ENCODE data around the gene KCNQ1. TPM values are rescaled to one million over a fixed set of nuclear protein-coding genes. Genes with fewer than 3 reads are reported as not detected.
A peak's percentile ranks its signal among the peaks of the same experiment; 100 is the strongest.

KCNQ1 gene
- total and polyA plus RNA-seq, 7 donors, result 1.1 to 25.2 (median 3.8) TPM

- Histone ChIP-seq H3K9me3 (peaks cover 0 to 4% (median 4%) of the 10 kb centered on the region in 4 donors), H3K27me3 (no peaks in the 10 kb centered on the region), H3K36me3 (no peaks in the 10 kb centered on the region), H3K27ac (no peak overlapping the region), H3K4me1 (peaks cover 0 to 41% (median 36%) of the 10 kb centered on the region in 4 donors), H3K4me3 (no peak overlapping the region)
- DNase-seq, result no peak
- 97% methylated on average over 16 of the region's 16 CpGs for WGBS, 2 donors
- TF ChIP-seq POLR2A (IDR thresholded peaks at IDR 0.05), result no peak
- TF ChIP-seq, protein P1, sequence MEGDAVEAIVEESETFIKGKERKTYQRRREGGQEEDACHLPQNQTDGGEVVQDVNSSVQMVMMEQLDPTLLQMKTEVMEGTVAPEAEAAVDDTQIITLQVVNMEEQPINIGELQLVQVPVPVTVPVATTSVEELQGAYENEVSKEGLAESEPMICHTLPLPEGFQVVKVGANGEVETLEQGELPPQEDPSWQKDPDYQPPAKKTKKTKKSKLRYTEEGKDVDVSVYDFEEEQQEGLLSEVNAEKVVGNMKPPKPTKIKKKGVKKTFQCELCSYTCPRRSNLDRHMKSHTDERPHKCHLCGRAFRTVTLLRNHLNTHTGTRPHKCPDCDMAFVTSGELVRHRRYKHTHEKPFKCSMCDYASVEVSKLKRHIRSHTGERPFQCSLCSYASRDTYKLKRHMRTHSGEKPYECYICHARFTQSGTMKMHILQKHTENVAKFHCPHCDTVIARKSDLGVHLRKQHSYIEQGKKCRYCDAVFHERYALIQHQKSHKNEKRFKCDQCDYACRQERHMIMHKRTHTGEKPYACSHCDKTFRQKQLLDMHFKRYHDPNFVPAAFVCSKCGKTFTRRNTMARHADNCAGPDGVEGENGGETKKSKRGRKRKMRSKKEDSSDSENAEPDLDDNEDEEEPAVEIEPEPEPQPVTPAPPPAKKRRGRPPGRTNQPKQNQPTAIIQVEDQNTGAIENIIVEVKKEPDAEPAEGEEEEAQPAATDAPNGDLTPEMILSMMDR (IDR thresholded peaks at IDR 0.05), result no peak
- TF ChIP-seq POLR2AphosphoS5 (IDR thresholded peaks at IDR 0.05), result no peak
- intact Hi-C loops (cut with DNase I), result no loop called here
Observed at GRCh38 chr11:2815762-2816496, 371.1 kb downstream of the KCNQ1 start.

- H3K27me3 ChIP-seq, result no peaks in the 10 kb centered on the region
- TF ChIP-seq EP300 (IDR thresholded peaks at IDR 0.05) (no peak), POLR2AphosphoS5 (IDR thresholded peaks at IDR 0.05) (no peak), POLR2A (IDR thresholded peaks at IDR 0.05) (no peak)
- TF ChIP-seq, protein P1 (IDR thresholded peaks at IDR 0.05), result no peak
- H3K4me3 ChIP-seq, result no peak overlapping the region
- no peaks in the 10 kb centered on the region for H3K36me3 ChIP-seq
- H3K9me3 ChIP-seq, result peaks cover 0 to 4% (median 4%) of the 10 kb centered on the region in 4 donors
- no peak for DNase-seq
- intact Hi-C loops (cut with DNase I), result no loop called here
- 90 to 92% methylated on average over 2 of the region's 2 CpGs for WGBS, 2 donors
- peaks cover 0 to 35% (median 33%) of the 10 kb centered on the region in 4 donors for H3K4me1 ChIP-seq
- H3K27ac ChIP-seq, result peak overlapping the region in 2 of 4 donors; percentile 65 to 69
Observed at GRCh38 chr11:2816523-2816922, 371.7 kb downstream of the KCNQ1 start.

DNA sequence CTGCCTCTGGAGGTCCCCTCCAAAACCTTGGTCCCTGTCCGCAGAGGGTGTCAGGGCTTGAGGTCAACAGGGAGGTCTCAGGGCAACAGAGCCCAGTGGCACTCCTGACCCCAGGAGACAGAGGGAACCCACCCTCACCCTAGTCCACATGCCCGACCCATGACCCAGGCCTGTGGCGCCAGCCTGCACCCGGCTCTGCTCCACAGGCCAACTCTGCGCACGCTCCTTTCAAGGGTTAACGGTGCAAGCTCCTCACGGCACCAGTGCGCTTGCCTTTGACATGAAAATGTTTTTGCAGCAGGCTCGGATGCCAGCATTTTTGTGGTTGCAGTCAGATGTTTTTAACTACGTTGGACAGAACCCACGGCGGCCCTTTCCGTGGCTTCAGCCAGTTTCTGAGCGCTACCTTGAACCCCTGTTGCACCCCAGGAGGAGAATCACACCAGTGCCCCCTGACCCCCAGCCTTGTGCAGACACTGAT lies 372.2 kb downstream of the KCNQ1 start:
- Histone ChIP-seq H3K4me1 (peaks cover 0 to 31% (median 28%) of the 10 kb centered on the region in 4 donors), H3K27ac (peak overlapping the region; percentile 42 to 69 (median 59)), H3K36me3 (no peaks in the 10 kb centered on the region), H3K9me3 (peaks cover 0 to 4% (median 4%) of the 10 kb centered on the region in 4 donors), H3K27me3 (no peaks in the 10 kb centered on the region), H3K4me3 (no peak overlapping the region)
- WGBS, 2 donors, result 79 to 88% methylated on average over 15 of the region's 15 CpGs
- intact Hi-C loops (cut with DNase I), result no loop called here
- peak; percentile 82 for DNase-seq
- TF ChIP-seq POLR2AphosphoS5 (IDR thresholded peaks at IDR 0.05) (peak in 2 of 4 donors; percentile 13 to 52), POLR2A (IDR thresholded peaks at IDR 0.05) (no peak)

GRCh38 chr11:2817431-2817830 lies 372.6 kb downstream of the KCNQ1 start:
- peaks cover 0 to 5% (median 4%) of the 10 kb centered on the region in 4 donors for H3K9me3 ChIP-seq
- H3K27me3 ChIP-seq, result no peaks in the 10 kb centered on the region
- peaks cover 0 to 27% (median 24%) of the 10 kb centered on the region in 4 donors for H3K4me1 ChIP-seq
- WGBS, 2 donors, result 88 to 90% methylated on average over 6 of the region's 6 CpGs
- DNase-seq, result no peak
- H3K27ac ChIP-seq, result peak overlapping the region; percentile 42 to 69 (median 59)
- no peaks in the 10 kb centered on the region for H3K36me3 ChIP-seq
- no peak for TF ChIP-seq POLR2AphosphoS5 (IDR thresholded peaks at IDR 0.05)
- no peak for TF ChIP-seq POLR2A (IDR thresholded peaks at IDR 0.05)
- TF ChIP-seq, protein P1 (IDR thresholded peaks at IDR 0.05), result no peak
- no peak for TF ChIP-seq EP300 (IDR thresholded peaks at IDR 0.05)
- H3K4me3 ChIP-seq, result no peak overlapping the region
- intact Hi-C loops (cut with DNase I), result no loop called here

GRCh38 chr11:2818021-2818420 lies 373.2 kb downstream of the KCNQ1 start:
- 90 to 95% methylated on average over 6 of the region's 6 CpGs for WGBS, 2 donors
- peak overlapping the region in 2 of 4 donors; percentile 65 to 69 for H3K27ac ChIP-seq
- DNase-seq, result no peak

More at GRCh38 chr11:2818021-2818420, 373.2 kb downstream of the KCNQ1 start:
- intact Hi-C loops (cut with DNase I), result no loop called here
- TF ChIP-seq, protein P1 (IDR thresholded peaks at IDR 0.05), result no peak
- TF ChIP-seq POLR2A (IDR thresholded peaks at IDR 0.05), result no peak
- no peak for TF ChIP-seq EP300 (IDR thresholded peaks at IDR 0.05)
- no peak for TF ChIP-seq POLR2AphosphoS5 (IDR thresholded peaks at IDR 0.05)
- peaks cover 0 to 21% (median 18%) of the 10 kb centered on the region in 4 donors for H3K4me1 ChIP-seq
- no peaks in the 10 kb centered on the region for H3K27me3 ChIP-seq
- H3K9me3 ChIP-seq, result peaks cover 0 to 11% (median 4%) of the 10 kb centered on the region in 4 donors
- H3K36me3 ChIP-seq, result no peaks in the 10 kb centered on the region
- no peak overlapping the region for H3K4me3 ChIP-seq

All from sigmoid colon (tissue), 7 donors.